Activated naive CD4-positive, alpha-beta T cell treated with anti-CD3 and anti-CD28 coated beads, Interleukin-2, amount 50 U/mL, for 24 hours (primary cell): Measurements from ENCODE around the gene BRIP1.

Source experiments
- H3K27ac Mint-ChIP-seq: one replicate; pipeline ENCODE4 v1.8.0; 2021; ENCODE audit warnings: mild to moderate bottlenecking, mixed read lengths
- H3K27me3 Mint-ChIP-seq: one replicate; pipeline ENCODE4 v1.8.0; 2021; ENCODE audit warnings: mixed read lengths
- H3K36me3 Mint-ChIP-seq: one replicate; pipeline ENCODE4 v1.8.0; 2021; ENCODE audit warnings: mixed read lengths
- H3K4me1 Mint-ChIP-seq: one replicate; pipeline ENCODE4 v1.8.0; 2021; ENCODE audit warnings: mixed read lengths
- H3K4me3 Mint-ChIP-seq: one replicate; pipeline ENCODE4 v1.8.0; 2021; ENCODE audit warnings: mild to moderate bottlenecking, mixed read lengths
- H3K9me3 Mint-ChIP-seq: one replicate; pipeline ENCODE4 v1.8.0; 2021; ENCODE audit warnings: mixed read lengths

BRIP1 gene

GRCh38 chr17:61709567-61709966 is 153.8 kb downstream of the BRIP1 start:
- Mint-ChIP-seq H3K36me3 (peaks cover 19% of the 10 kb centered on the region), H3K4me1 (no peaks in the 10 kb centered on the region), H3K4me3 (no peak overlapping the region), H3K9me3 (peaks cover 35% of the 10 kb centered on the region), H3K27ac (no peak overlapping the region), H3K27me3 (no peaks in the 10 kb centered on the region)

- Mint-ChIP-seq H3K36me3 (peaks cover 14% of the 10 kb centered on the region), H3K4me3 (no peak overlapping the region), H3K4me1 (no peaks in the 10 kb centered on the region), H3K27ac (no peak overlapping the region), H3K27me3 (no peaks in the 10 kb centered on the region), H3K9me3 (peaks cover 39% of the 10 kb centered on the region)
Measured at GRCh38 chr17:61704935-61705449, 158.3 kb downstream of the BRIP1 start.

DNA sequence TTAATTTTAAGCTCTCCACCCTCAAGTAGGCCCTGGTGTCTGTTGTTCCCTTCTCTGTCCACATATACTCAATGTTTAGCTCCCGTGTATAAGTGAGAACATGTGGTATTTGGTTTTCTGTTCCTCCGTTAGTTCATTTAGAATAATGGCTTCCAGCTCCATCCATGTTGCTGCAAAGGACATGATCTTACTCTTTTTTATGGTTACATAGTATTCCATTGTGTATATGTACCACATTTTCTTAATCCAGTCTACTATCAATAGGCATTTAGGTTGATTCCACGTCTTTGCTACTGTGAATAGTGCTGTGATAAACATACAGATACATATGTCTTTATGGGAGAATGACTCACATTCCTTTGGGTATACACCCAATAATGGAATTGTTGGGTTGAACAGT is 160.9 kb downstream of the BRIP1 start:
- H3K9me3 Mint-ChIP-seq: peaks cover 41% of the 10 kb centered on the region
- H3K27me3 Mint-ChIP-seq: no peaks in the 10 kb centered on the region
- H3K36me3 Mint-ChIP-seq: peaks cover 12% of the 10 kb centered on the region
- no peaks in the 10 kb centered on the region for H3K4me1 Mint-ChIP-seq
- no peak overlapping the region for H3K4me3 Mint-ChIP-seq
- no peak overlapping the region for H3K27ac Mint-ChIP-seq

- no peak overlapping the region for H3K27ac Mint-ChIP-seq
- H3K36me3 Mint-ChIP-seq: peaks cover 9% of the 10 kb centered on the region
- peaks cover 37% of the 10 kb centered on the region for H3K9me3 Mint-ChIP-seq
- H3K4me1 Mint-ChIP-seq: no peaks in the 10 kb centered on the region
- no peak overlapping the region for H3K4me3 Mint-ChIP-seq
- H3K27me3 Mint-ChIP-seq: no peaks in the 10 kb centered on the region
Measured at GRCh38 chr17:61701978-61702377, 161.3 kb downstream of the BRIP1 start.

DNA sequence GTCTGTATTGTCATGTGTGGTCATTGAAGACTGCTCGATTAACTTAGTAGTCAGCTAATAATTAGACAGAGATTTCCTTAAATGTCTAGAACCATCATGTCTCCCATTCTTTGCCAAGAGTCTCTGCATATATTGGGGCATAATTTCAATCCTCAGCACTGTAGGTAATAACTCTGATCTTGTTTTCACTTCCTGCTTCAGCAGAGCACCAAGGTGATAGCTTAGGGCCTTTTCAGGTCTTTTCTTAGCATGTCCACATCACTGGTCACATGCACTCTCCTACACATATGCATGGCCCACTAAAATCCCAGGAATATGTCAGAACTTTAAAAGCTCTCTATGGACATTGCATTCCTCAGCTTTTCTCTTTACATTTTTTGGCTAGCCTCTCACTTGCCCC is 162.0 kb downstream of the BRIP1 start:
- Mint-ChIP-seq H3K36me3 (peaks cover 7% of the 10 kb centered on the region), H3K9me3 (peaks cover 31% of the 10 kb centered on the region), H3K4me1 (no peaks in the 10 kb centered on the region), H3K27ac (no peak overlapping the region), H3K4me3 (no peak overlapping the region), H3K27me3 (no peaks in the 10 kb centered on the region)

GRCh38 chr17:61700252-61700651 is 163.1 kb downstream of the BRIP1 start:
- H3K4me3 Mint-ChIP-seq: no peak overlapping the region
- H3K27ac Mint-ChIP-seq: no peak overlapping the region
- H3K36me3 Mint-ChIP-seq: peaks cover 7% of the 10 kb centered on the region
- H3K9me3 Mint-ChIP-seq: peaks cover 25% of the 10 kb centered on the region
- no peaks in the 10 kb centered on the region for H3K27me3 Mint-ChIP-seq
- no peaks in the 10 kb centered on the region for H3K4me1 Mint-ChIP-seq

DNA sequence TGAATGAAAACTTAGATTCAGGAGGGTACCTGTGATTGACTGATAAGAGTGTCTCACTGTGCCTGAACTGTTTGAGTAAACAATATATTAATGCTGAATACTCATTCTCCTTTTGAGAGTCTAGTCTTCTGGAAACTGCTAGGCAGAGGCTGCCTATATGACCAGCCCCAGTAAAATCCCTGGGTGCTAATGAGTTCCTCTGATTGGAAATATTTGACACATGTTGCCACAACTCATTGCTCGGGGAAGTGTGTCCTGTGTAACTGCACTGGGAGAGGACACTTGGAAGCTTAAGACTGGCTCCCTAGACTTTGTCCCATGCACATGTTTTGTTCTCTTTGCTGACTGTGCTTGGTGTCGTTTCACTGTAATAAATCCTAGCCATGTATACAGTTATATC is 163.6 kb downstream of the BRIP1 start:
- peaks cover 7% of the 10 kb centered on the region for H3K36me3 Mint-ChIP-seq
- H3K27ac Mint-ChIP-seq: no peak overlapping the region

DNA sequence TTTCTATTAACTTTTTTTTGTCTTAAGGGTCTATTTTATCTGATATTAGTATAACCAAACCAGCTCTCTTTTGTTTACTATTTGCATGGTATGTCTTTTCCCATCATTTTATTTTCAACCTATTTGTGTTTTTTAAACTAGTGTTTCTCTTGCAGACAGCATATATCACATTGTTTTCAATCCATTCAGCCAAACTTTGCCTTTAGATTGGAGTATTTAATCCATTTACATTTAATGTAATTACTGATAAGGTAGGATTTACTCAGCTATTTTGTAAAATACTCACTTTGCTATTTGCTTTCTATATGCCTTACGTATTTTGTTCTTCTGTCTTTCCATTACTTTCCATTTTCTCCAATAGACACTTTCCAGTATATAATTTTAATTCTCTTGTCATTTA is 164.3 kb downstream of the BRIP1 start:
- Mint-ChIP-seq H3K4me3 (no peak overlapping the region), H3K27me3 (no peaks in the 10 kb centered on the region), H3K9me3 (peaks cover 20% of the 10 kb centered on the region), H3K36me3 (peaks cover 7% of the 10 kb centered on the region), H3K27ac (no peak overlapping the region), H3K4me1 (no peaks in the 10 kb centered on the region)

More for the DNA sequence above, 163.6 kb downstream of the BRIP1 start:
- H3K27me3 Mint-ChIP-seq: no peaks in the 10 kb centered on the region
- no peaks in the 10 kb centered on the region for H3K4me1 Mint-ChIP-seq
- peaks cover 26% of the 10 kb centered on the region for H3K9me3 Mint-ChIP-seq
- H3K4me3 Mint-ChIP-seq: no peak overlapping the region

- H3K4me3 Mint-ChIP-seq: no peak overlapping the region
- H3K36me3 Mint-ChIP-seq: peaks cover 7% of the 10 kb centered on the region
- H3K27ac Mint-ChIP-seq: no peak overlapping the region
- no peaks in the 10 kb centered on the region for H3K27me3 Mint-ChIP-seq
- peaks cover 20% of the 10 kb centered on the region for H3K9me3 Mint-ChIP-seq
- no peaks in the 10 kb centered on the region for H3K4me1 Mint-ChIP-seq
Measured at GRCh38 chr17:61698244-61698643, 165.1 kb downstream of the BRIP1 start.

- Mint-ChIP-seq H3K4me3 (no peak overlapping the region), H3K9me3 (peaks cover 15% of the 10 kb centered on the region), H3K27ac (no peak overlapping the region), H3K4me1 (no peaks in the 10 kb centered on the region), H3K36me3 (peaks cover 7% of the 10 kb centered on the region), H3K27me3 (no peaks in the 10 kb centered on the region)
Measured at GRCh38 chr17:61695779-61696337, 167.5 kb downstream of the BRIP1 start.

GRCh38 chr17:61694095-61694494 is 169.2 kb downstream of the BRIP1 start:
- H3K27ac Mint-ChIP-seq: no peak overlapping the region
- no peaks in the 10 kb centered on the region for H3K4me1 Mint-ChIP-seq
- no peak overlapping the region for H3K4me3 Mint-ChIP-seq
- no peaks in the 10 kb centered on the region for H3K27me3 Mint-ChIP-seq
- H3K36me3 Mint-ChIP-seq: peaks cover 9% of the 10 kb centered on the region
- peaks cover 15% of the 10 kb centered on the region for H3K9me3 Mint-ChIP-seq

DNA sequence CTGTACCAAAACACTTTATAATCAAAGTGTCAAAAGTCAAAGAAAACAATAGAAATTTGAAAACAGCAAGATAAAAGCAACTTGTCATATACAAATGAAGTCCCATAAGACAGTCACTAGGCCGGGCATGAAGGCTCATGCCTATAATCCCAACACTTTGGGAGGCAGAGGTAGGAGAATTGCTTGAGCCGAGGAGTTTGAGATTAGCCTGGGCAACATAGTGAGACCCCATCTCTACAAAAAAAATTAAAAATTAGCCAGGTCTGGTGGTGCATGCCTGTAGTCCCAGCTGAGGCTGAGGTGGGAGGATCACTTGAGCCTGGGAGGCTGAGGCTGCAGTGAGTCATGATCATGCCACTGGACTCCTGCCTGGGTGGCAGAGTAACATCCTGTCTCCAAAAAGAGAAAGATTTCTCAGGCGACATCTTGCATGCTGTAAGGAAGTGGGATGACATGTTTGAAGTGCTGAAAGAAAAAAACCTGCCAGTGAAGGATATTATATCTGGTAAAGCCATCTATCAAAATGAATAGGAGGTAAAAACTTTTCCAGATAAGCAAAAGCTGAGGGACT is 173.6 kb downstream of the BRIP1 start:
- Mint-ChIP-seq H3K27me3 (no peaks in the 10 kb centered on the region), H3K36me3 (peaks cover 9% of the 10 kb centered on the region), H3K9me3 (no peaks in the 10 kb centered on the region), H3K4me1 (no peaks in the 10 kb centered on the region), H3K4me3 (no peak overlapping the region), H3K27ac (no peak overlapping the region)

DNA sequence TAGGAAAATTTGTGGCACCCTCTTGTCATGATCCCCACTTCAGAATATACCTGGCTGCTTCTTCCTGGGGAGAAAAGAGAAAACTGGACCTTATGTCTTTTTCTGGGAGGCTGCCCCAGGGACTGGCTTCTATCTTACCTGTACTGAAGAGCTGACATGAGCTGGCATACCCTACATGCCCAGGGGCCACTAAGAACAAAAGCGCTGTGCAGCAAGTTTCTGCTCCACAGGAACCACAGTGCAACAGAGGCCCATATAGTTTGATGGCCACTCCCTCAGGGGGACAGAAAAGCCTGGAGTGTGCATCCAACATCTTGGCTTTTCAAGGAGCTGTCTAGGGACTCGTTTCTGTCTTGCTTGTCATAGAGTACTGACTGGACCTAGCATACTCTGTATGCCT is 175.6 kb downstream of the BRIP1 start:
- H3K27me3 Mint-ChIP-seq: no peaks in the 10 kb centered on the region
- H3K9me3 Mint-ChIP-seq: no peaks in the 10 kb centered on the region
- no peak overlapping the region for H3K27ac Mint-ChIP-seq
- peaks cover 9% of the 10 kb centered on the region for H3K36me3 Mint-ChIP-seq
- no peak overlapping the region for H3K4me3 Mint-ChIP-seq
- H3K4me1 Mint-ChIP-seq: no peaks in the 10 kb centered on the region

- Mint-ChIP-seq H3K4me1 (no peaks in the 10 kb centered on the region), H3K27ac (no peak overlapping the region), H3K9me3 (no peaks in the 10 kb centered on the region), H3K36me3 (peaks cover 9% of the 10 kb centered on the region), H3K4me3 (no peak overlapping the region), H3K27me3 (no peaks in the 10 kb centered on the region)
Measured at GRCh38 chr17:61686113-61686512, 177.2 kb downstream of the BRIP1 start.

DNA sequence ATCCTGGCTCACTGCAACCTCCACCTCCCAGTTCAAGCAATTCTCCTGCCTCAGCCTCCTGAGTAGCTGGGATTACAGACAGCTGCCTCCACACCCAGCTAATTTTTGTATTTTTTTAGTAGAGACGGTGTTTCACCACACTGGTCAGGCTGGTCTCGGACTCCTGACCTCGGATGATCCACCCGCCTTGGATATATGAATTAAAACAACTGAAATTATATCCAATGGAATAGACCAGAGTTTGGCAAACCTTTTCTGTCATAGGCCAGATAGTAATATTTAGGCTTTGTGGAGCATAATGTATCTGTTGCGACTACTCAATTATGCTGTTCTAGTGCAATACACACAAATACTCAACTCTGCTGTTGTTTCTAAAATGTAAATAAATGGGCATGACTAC is 178.5 kb downstream of the BRIP1 start:
- Mint-ChIP-seq H3K4me1 (no peaks in the 10 kb centered on the region), H3K9me3 (no peaks in the 10 kb centered on the region), H3K4me3 (no peak overlapping the region), H3K27me3 (no peaks in the 10 kb centered on the region), H3K36me3 (peaks cover 9% of the 10 kb centered on the region), H3K27ac (no peak overlapping the region)

- H3K4me3 Mint-ChIP-seq: no peak overlapping the region
- H3K9me3 Mint-ChIP-seq: no peaks in the 10 kb centered on the region
- no peaks in the 10 kb centered on the region for H3K27me3 Mint-ChIP-seq
- H3K4me1 Mint-ChIP-seq: no peaks in the 10 kb centered on the region
- no peak overlapping the region for H3K27ac Mint-ChIP-seq
- peaks cover 6% of the 10 kb centered on the region for H3K36me3 Mint-ChIP-seq
Measured at GRCh38 chr17:61684172-61684571, 179.2 kb downstream of the BRIP1 start.

- no peaks in the 10 kb centered on the region for H3K4me1 Mint-ChIP-seq
- no peak overlapping the region for H3K4me3 Mint-ChIP-seq
- H3K36me3 Mint-ChIP-seq: peaks cover 3% of the 10 kb centered on the region
- H3K27ac Mint-ChIP-seq: no peak overlapping the region
- H3K27me3 Mint-ChIP-seq: no peaks in the 10 kb centered on the region
- no peaks in the 10 kb centered on the region for H3K9me3 Mint-ChIP-seq
Measured at GRCh38 chr17:61683466-61683865, 179.9 kb downstream of the BRIP1 start.
